Mesodermal cell (in vitro differentiated cells): ENCODE data around the gene PARVB.

Experiments used
- H3K27ac ChIP-seq: 2 replicates; pipeline ENCODE4 v1.7.0; 2013; ENCODE audit warnings: mild to moderate bottlenecking, low read depth, low read length, moderate library complexity; ENCODE audit not compliant: severe bottlenecking
- H3K36me3 ChIP-seq: 2 replicates; pipeline ENCODE4 v1.7.1; 2013; ENCODE audit warnings: mild to moderate bottlenecking, low read length, moderate library complexity; ENCODE audit not compliant: control insufficient read depth, insufficient read depth
- H3K4me1 ChIP-seq: one replicate; pipeline ENCODE4 v1.7.1; 2013; ENCODE audit warnings: mild to moderate bottlenecking, low read length; ENCODE audit not compliant: insufficient read depth, control insufficient read depth, poor library complexity, severe bottlenecking
- H3K4me3 ChIP-seq: 2 replicates; pipeline ENCODE4 v1.7.0; 2013; ENCODE audit warnings: low read length, control low read depth, mild to moderate bottlenecking; ENCODE audit not compliant: insufficient read depth, poor library complexity, severe bottlenecking; ENCODE audit errors: extremely low read depth
- H3K9me3 ChIP-seq: 2 replicates; pipeline ENCODE4 v1.7.1; 2013; ENCODE audit warnings: mild to moderate bottlenecking, low read length, moderate library complexity; ENCODE audit not compliant: control insufficient read depth
- WGBS, 2 experiments: methylation state at CpG; one replicate each; pipeline ENCODE4 v1.1.5; 2013; ENCODE audit warnings: missing lambda C conversion rate in 2 of 2; ENCODE audit not compliant: insufficient coverage in 2 of 2; 5-methylcytosine and 5-hydroxymethylcytosine counted together

PARVB gene

DNA sequence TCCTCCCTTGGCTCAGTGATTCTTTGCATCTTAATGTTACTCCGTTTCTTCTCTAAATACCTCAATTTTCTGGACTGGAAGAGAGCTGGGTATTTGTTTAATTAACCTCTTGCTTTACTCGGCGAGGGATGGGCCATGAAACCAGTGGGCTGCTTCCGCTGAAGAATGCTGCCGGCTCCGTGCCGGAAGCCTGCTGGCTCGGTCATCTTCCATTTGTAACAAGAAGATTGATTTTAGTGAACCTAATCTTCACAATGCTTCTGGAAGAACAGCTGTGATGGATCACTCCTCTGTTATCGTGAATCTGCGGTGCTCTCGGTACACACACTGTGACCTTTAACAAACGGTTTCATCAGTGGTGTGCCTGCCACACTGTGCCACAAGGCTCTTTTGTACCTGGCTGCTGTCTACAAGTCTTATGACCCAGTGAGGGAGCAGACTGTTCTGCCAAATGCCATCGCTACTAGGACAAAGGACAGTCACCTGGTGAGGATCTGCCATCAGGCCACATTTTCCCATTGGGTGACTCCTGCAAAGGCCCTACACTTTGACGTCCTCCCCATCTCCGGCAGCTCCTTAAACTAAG is 25.3 kb upstream of the PARVB start:
- Histone ChIP-seq H3K27ac (no peak overlapping the region), H3K36me3 (peaks cover 64% of the 10 kb centered on the region)
- WGBS, 2 experiments = 88 to 93% methylated on average over 14 of the region's 15 CpGs

DNA sequence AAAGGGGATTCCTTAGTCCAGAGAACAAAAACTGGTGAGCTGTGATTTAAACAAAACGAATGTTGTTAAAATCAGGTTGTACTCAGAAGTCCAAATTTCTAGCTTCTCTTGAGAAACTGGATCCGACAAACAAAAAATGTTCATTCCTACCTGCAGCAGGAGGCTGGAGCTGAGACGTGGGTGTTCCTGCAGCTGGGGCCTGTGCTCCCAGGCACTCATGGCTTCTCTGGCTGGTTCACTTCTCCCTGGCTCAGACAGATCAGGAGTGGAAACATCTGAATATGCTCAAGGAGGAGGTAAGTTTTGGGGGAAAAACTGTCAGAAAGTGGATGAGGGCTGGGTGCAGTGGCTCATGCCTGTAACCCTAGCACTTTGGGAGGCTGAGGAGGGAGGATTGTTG is 24.7 kb upstream of the PARVB start:
- Histone ChIP-seq H3K4me1 (peaks cover 3% of the 10 kb centered on the region), H3K27ac (no peak overlapping the region), H3K4me3 (no peak overlapping the region), H3K36me3 (peaks cover 57% of the 10 kb centered on the region), H3K9me3 (no peaks in the 10 kb centered on the region)
- 93 to 97% methylated on average over 3 of the region's 3 CpGs for WGBS, 2 experiments

More for the DNA sequence above, 25.3 kb upstream of the PARVB start:
- Histone ChIP-seq H3K4me3 (no peak overlapping the region), H3K9me3 (no peaks in the 10 kb centered on the region), H3K4me1 (peaks cover 3% of the 10 kb centered on the region)

DNA sequence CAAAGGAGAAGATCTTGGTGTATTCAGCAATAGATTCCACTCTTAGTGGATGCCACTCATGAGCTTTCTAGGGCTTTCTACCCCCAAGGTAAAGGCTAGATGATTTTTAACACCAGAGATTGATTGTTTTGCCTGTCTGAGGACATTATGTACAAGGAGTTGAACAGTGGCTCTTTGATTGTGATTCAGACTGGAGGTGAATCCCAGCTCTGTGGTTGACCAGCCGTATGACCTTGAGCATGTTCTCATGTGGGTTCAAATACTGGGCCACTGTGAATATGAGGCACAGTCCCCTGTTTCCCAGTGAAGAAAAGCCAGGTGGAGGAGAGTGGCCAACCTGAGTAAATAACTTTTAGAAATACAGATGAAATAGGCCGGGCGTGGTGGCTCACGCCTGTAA is 24.0 kb upstream of the PARVB start:
- H3K4me1 ChIP-seq = peaks cover 3% of the 10 kb centered on the region
- H3K36me3 ChIP-seq = peaks cover 50% of the 10 kb centered on the region
- no peak overlapping the region for H3K27ac ChIP-seq
- peaks cover under 1% of the 10 kb centered on the region for H3K9me3 ChIP-seq
- 96 to 100% methylated on average over 4 of the region's 4 CpGs for WGBS, 2 experiments
- H3K4me3 ChIP-seq = no peak overlapping the region

DNA sequence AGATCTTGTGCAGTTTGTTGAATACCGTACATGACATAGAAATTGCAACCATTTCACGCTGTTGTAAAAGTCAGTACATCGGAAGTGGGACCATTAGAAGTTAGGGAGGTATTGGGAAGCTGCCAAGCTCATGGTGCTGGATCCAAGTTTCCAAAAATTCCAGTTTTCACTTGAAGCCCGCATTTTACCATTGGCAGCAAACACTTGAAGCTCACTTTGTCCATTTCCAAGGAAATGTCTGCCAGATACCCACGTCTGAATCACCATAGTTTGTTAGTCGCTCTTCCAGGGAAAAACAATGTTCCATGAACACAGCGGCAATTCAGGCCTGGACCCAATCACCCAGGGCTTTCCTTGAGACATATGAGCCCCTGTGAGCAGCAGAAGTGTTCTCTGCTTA is 22.6 kb upstream of the PARVB start:
- no peaks in the 10 kb centered on the region for H3K4me1 ChIP-seq
- peaks cover 7% of the 10 kb centered on the region for H3K9me3 ChIP-seq
- H3K4me3 ChIP-seq = no peak overlapping the region
- peaks cover 45% of the 10 kb centered on the region for H3K36me3 ChIP-seq
- H3K27ac ChIP-seq = no peak overlapping the region
- 95 to 97% methylated on average over 7 of the region's 7 CpGs for WGBS, 2 experiments

DNA sequence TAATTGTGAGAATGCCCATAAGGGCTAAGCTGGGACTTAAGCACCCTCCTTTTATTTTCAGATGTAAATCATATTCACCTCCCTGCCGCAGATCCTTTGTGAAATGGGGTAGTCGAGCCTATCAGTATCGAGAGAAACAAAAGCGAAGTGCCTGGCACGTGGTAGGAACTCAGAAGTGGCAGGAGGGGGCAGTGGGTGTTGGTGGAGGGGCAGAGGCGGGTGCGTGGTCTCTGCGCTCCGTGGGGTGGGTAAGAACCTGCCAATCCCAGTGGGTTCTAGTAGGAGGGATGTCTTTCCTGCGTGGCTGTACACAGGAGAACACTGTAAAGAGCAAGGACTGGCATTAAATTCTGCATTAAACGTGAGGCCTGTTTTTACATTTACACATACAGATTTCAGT is 21.8 kb upstream of the PARVB start:
- Histone ChIP-seq H3K27ac (no peak overlapping the region), H3K4me3 (no peak overlapping the region), H3K4me1 (no peaks in the 10 kb centered on the region), H3K36me3 (peaks cover 37% of the 10 kb centered on the region), H3K9me3 (peaks cover 7% of the 10 kb centered on the region)
- WGBS, 2 experiments = 80 to 91% methylated on average over 2 to 7 of the region's 11 CpGs

DNA sequence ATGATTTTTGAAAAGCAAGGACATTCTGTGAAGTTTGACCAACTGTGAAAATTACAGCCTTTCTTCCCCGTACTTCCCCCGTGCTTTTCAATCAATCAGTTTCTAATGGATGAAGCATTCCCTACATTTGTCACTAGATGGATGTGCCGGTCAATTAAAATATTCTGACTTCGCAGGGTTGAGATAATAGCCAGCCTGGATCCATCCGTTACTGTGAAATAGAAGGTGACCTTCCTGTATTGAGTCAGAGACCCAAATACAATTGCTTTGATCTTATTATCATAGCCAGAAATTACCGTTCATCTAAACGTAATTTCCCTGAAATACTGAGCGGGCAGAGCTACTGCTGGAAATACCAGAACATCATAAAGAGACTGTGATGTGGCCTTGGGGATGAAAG is 21.1 kb upstream of the PARVB start:
- 87 to 96% methylated on average over 4 to 7 of the region's 8 CpGs for WGBS, 2 experiments
- H3K36me3 ChIP-seq = peaks cover 31% of the 10 kb centered on the region
- no peak overlapping the region for H3K4me3 ChIP-seq
- peaks cover 7% of the 10 kb centered on the region for H3K9me3 ChIP-seq
- no peak overlapping the region for H3K27ac ChIP-seq
- no peaks in the 10 kb centered on the region for H3K4me1 ChIP-seq

DNA sequence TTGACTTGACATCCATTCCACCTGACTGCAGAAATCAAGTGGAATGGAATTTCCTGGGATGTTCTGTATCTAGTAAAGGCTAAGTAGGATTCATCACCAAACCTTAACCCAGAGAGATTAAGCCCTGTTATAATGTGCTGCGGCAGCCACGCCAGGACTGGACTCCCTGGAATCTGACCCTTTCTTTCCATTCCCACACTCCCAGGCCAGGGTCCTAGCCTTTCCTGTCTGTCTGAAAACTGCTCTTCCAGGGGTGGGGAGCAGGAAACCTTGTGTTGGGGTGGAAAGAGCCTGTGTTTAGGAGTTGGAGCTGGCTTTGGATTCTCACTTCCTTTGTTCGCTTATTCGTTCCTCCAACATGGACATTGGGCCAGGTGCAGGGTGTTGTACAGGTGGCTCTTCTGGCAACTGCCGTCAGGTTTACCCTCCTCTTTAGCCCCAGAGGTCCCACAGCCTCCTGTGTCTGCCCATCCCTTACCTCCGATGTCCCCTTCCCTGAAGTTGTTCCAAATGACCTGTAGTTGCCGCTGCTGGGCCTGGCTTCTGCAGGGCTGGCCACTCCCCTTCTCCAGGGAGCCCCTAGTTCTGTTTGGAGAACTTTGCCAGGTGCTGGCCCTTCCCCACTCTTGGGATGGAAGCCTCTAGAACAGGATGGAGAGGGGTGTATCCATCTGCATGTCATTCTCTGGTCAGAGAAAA is 20.5 kb upstream of the PARVB start:
- no peak overlapping the region for H3K27ac ChIP-seq
- 68 to 74% methylated on average over 5 to 7 of the region's 7 CpGs for WGBS, 2 experiments
- H3K4me3 ChIP-seq = no peak overlapping the region
- H3K4me1 ChIP-seq = no peaks in the 10 kb centered on the region
- H3K9me3 ChIP-seq = peaks cover 7% of the 10 kb centered on the region
- peaks cover 25% of the 10 kb centered on the region for H3K36me3 ChIP-seq

DNA sequence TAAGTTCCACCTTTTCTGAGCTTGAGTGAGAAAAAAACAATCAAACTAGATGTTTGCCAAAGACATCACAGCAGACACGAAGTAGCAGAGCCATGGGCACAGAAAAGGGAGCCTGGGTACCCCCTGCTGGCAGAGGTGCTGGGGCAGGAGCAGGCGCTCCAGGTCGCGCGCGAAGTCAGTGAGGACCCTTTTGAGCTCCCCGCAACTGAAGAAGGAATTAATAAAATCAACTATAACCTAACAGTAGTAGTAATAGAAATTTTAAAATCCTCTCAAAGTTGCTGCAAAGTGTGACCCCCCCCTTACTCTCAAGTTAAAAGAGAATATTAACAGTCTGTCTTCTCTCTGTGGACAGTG is 20.0 kb upstream of the PARVB start:
- Histone ChIP-seq H3K4me3 (no peak overlapping the region), H3K4me1 (no peaks in the 10 kb centered on the region)

DNA sequence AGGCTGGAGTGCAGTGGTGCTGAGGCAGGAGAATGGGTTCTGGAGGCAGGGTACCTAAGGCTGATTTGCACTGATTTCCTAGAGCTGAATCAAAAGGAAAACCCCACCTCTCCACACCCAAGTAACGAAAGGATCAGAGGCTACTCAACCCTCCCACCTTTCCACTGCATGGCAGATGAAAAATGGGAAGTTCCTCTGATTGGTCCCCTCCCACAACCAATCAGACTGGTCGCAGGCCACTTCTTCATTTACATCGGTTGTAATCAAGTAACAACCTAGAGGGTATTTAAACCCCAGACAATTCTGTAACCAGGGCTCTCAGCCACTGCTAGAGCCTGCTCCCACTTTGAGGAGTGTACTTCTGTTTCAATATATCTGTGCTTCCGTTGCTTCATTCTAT is 18.6 kb upstream of the PARVB start:
- H3K4me1 ChIP-seq = no peaks in the 10 kb centered on the region
- no peak overlapping the region for H3K27ac ChIP-seq
- H3K9me3 ChIP-seq = peaks cover 7% of the 10 kb centered on the region
- no peak overlapping the region for H3K4me3 ChIP-seq
- peaks cover 8% of the 10 kb centered on the region for H3K36me3 ChIP-seq
- WGBS, 2 experiments = 90 to 100% methylated on average over 3 to 4 of the region's 4 CpGs

More for the DNA sequence above, 20.0 kb upstream of the PARVB start:
- 93 to 100% methylated on average over 1 of the region's 7 CpGs for WGBS, 2 experiments
- H3K36me3 ChIP-seq = peaks cover 20% of the 10 kb centered on the region
- peaks cover 7% of the 10 kb centered on the region for H3K9me3 ChIP-seq
- no peak overlapping the region for H3K27ac ChIP-seq

DNA sequence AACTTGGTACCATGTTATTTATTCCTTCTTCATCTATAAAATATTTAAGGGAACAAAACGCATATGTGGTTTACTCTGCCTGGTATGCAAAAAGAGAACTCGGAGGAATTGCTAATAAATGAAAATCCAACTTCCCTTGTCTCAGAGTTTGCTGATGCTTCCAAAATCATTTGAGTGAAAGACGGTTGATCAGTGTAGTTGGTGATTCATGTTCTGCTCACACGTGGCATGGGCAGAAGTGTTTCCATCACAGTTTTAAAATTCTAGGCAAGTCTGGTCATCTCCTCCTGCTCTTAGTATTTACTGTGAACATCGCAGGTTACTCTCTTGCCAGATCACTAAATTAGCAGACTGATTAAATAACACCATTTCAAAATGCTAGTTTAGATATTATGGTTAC is 11.9 kb upstream of the PARVB start:
- Histone ChIP-seq H3K9me3 (no peaks in the 10 kb centered on the region), H3K4me1 (no peaks in the 10 kb centered on the region), H3K4me3 (no peak overlapping the region), H3K36me3 (no peaks in the 10 kb centered on the region), H3K27ac (no peak overlapping the region)
- whole genome bisulfite sequencing, 2 experiments = 96 to 97% methylated on average over 3 to 4 of the region's 5 CpGs

DNA sequence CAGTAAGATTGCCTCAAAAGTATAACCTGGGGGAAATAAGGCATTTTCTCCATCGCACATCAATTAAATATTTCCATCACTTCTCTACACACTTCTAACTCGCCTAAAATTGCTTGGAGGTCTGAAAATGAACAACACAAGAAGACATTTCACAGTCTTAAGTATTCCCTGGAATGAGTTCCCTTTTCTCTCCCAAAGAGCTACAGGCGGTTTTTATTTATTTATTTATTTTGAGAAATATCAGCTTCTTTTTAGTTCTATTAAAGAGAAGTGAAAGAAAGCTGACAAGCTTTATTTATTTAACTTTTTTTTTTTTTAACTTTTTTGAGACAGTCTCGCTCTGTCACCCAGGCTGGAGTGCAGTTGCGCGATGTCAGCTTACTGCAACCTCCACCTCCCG is 11.5 kb upstream of the PARVB start:
- no peak overlapping the region for H3K27ac ChIP-seq
- H3K4me3 ChIP-seq = no peak overlapping the region
- no peaks in the 10 kb centered on the region for H3K36me3 ChIP-seq
- 95% methylated on average over 4 to 5 of the region's 7 CpGs for WGBS, 2 experiments
- no peaks in the 10 kb centered on the region for H3K9me3 ChIP-seq
- H3K4me1 ChIP-seq = no peaks in the 10 kb centered on the region
